Mesothelial cell of epicardium (in vitro differentiated cells): ENCODE results near the gene SLC66A1. TPM values are rescaled to one million over a fixed set of nuclear protein-coding genes. Genes with fewer than 3 reads are reported as not detected.
A peak's percentile ranks its signal among the peaks of the same experiment; 100 is the strongest.

Experiments
- DNase-seq, 2 experiments: peaks; one replicate each; pipeline ENCODE4 v3.0.0; 2021; ENCODE audit warnings: low spot score in 2 of 2; ENCODE audit not compliant: unreplicated experiment in 2 of 2
- H3K27ac Mint-ChIP-seq: 2 replicates; pipeline ENCODE4 v1.8.0; 2021; ENCODE audit warnings: mixed read lengths
- H3K27me3 Mint-ChIP-seq: 2 replicates; pipeline ENCODE4 v1.8.0; 2021; ENCODE audit warnings: low read depth, mixed read lengths
- H3K36me3 Mint-ChIP-seq: 2 replicates; pipeline ENCODE4 v1.8.0; 2021; ENCODE audit warnings: mixed read lengths
- H3K4me1 Mint-ChIP-seq: 2 replicates; pipeline ENCODE4 v1.8.0; 2021; ENCODE audit warnings: mixed read lengths
- H3K4me3 Mint-ChIP-seq: 2 replicates; pipeline ENCODE4 v1.8.0; 2021; ENCODE audit warnings: mild to moderate bottlenecking, moderate library complexity, mixed read lengths
- H3K9me3 Mint-ChIP-seq: 2 replicates; pipeline ENCODE4 v1.8.0; 2021; ENCODE audit warnings: mixed read lengths
- total RNA-seq: library from RNA; stranded (reverse); gene quantifications from 3 replicates; pipeline ENCODE4 v1.2.1, GENCODE V29; 2021
- TF ChIP-seq, protein P1 (sequence below): fragments of 200-600 bp; sonication (generic); IDR thresholded peaks from one replicate; pipeline ENCODE4 v1.5.0; 2021; ENCODE audit warnings: antibody characterized with exemption; ENCODE audit not compliant: unreplicated experiment

Gene SLC66A1
- total RNA-seq, 1 donor from 2014 or later = 20.9 TPM

DNA sequence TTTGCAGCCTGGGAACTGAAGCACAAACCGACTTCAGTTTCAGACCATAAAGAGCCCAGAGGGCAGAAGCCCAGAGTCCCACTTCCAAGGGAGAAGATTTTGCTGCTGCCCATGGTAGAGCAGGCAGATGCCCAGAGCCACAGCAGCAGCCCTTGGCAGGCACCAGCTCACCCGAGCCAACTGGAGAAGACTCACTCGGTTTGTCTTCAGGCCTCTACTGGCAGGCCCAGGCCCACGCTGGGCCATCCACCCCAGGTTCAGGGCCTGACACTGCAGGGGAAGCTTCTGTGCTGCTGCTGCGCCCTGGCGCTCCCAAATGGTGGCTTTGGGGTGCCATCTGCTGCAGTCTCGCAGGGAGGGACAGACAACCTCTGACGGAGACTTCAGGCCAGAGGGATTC, 33.3 kb downstream of the SLC66A1 start:
- Mint-ChIP-seq H3K27ac (no peak overlapping the region), H3K4me1 (peaks cover 5% of the 10 kb centered on the region), H3K9me3 (no peaks in the 10 kb centered on the region), H3K27me3 (no peaks in the 10 kb centered on the region), H3K36me3 (peaks cover 12% of the 10 kb centered on the region), H3K4me3 (no peak overlapping the region)
- DNase-seq = no peak
- TF ChIP-seq, protein P1, sequence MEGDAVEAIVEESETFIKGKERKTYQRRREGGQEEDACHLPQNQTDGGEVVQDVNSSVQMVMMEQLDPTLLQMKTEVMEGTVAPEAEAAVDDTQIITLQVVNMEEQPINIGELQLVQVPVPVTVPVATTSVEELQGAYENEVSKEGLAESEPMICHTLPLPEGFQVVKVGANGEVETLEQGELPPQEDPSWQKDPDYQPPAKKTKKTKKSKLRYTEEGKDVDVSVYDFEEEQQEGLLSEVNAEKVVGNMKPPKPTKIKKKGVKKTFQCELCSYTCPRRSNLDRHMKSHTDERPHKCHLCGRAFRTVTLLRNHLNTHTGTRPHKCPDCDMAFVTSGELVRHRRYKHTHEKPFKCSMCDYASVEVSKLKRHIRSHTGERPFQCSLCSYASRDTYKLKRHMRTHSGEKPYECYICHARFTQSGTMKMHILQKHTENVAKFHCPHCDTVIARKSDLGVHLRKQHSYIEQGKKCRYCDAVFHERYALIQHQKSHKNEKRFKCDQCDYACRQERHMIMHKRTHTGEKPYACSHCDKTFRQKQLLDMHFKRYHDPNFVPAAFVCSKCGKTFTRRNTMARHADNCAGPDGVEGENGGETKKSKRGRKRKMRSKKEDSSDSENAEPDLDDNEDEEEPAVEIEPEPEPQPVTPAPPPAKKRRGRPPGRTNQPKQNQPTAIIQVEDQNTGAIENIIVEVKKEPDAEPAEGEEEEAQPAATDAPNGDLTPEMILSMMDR = no peak

DNA sequence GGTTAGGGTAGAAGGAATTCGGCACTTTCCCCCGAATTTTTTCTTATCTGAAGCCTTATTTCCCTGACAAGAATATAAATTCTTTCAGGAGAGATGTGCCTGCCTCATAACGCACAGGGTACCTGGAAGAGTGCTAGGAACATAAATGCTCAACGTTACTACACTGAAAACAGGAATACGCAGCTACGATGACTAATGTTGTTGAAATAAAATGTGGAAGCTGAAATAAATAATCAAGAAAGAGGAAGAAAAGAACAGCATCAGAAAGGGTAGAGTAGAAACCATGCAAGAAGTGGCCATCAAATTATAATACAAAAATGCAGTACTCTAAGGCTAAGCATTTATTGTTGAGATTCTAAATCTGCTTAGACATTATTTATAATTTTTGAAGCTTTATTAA, 33.9 kb downstream of the SLC66A1 start:
- Mint-ChIP-seq H3K36me3 (peaks cover 12% of the 10 kb centered on the region), H3K27me3 (no peaks in the 10 kb centered on the region), H3K4me1 (peaks cover 5% of the 10 kb centered on the region), H3K9me3 (no peaks in the 10 kb centered on the region), H3K27ac (no peak overlapping the region), H3K4me3 (no peak overlapping the region)
- TF ChIP-seq, protein P1 = no peak
- no peak for DNase-seq

DNA sequence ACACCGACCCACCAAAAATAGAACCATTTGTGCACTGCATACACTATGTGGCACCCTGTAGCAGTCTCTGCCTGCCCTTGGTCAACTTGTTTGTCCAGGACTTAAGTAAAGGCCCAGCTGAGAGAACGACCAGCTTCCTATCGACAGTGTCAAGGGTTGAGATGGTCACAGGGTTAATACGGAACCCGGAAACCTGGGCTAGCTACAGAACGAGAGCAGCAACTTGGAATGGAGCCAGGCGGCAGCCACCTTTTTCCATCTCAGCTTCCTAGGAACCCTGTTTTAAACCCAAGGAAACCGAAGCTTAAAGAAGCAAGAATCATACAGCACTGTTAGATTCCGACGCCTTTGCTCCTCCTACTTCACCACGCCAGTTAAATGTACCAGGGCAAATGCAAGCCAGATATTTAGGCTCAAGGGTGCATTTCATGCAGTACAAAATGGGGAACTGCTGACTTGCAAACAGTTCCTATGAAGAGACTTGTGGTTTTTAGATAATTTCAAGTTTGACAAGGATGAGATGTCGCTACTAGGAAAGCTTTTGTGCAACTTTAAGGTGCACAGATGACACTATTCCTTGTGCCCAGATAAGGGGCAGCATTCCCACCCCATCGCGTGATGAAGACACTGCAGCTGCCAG, 35.5 kb downstream of the SLC66A1 start:
- Mint-ChIP-seq H3K4me1 (peaks cover 5% of the 10 kb centered on the region), H3K4me3 (no peak overlapping the region), H3K36me3 (peaks cover 17% of the 10 kb centered on the region), H3K9me3 (no peaks in the 10 kb centered on the region), H3K27ac (no peak overlapping the region), H3K27me3 (no peaks in the 10 kb centered on the region)
- TF ChIP-seq, protein P1 = no peak
- DNase-seq = no peak

DNA sequence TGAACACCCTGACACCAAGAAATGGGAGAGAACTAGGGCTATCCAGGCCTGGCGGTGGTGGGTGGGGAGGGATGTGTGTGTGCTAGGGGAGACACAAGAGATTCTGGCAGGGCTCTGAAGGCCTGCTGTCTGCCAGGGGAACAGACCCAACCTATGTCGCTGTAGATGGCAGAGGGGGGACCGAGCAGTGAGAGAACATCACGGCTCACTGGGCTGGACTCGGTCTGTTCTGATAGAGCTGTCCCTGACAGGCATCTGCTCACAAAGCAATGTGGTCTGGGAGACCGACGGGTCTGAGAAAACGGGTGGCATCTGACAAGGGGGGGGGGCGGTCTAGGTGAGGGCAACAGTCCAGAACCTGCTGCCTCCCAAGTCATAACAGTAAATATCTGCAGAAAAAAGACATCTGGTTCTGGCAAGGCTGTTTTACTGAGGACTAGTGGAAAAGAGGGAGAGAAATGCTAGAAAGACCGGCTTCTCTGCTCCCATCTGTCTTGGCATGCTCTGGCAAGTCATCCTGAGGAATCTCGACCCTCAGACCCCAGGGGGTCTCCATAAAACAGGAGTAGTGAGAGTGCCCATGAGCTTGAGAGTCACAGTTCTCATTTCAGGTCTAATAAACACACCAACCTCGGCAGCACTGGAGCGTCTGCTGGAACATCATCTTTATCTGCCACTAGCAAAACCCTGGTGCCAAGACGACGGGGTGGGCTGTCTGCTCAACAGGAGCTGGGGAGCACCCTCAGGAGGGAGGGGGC, 36.5 kb downstream of the SLC66A1 start:
- Mint-ChIP-seq H3K4me3 (no peak overlapping the region), H3K27ac (peak overlapping the region; percentile 34), H3K9me3 (no peaks in the 10 kb centered on the region), H3K36me3 (peaks cover 18% of the 10 kb centered on the region), H3K4me1 (peaks cover 5% of the 10 kb centered on the region), H3K27me3 (no peaks in the 10 kb centered on the region)
- TF ChIP-seq, protein P1 = no peak
- DNase-seq = no peak

DNA sequence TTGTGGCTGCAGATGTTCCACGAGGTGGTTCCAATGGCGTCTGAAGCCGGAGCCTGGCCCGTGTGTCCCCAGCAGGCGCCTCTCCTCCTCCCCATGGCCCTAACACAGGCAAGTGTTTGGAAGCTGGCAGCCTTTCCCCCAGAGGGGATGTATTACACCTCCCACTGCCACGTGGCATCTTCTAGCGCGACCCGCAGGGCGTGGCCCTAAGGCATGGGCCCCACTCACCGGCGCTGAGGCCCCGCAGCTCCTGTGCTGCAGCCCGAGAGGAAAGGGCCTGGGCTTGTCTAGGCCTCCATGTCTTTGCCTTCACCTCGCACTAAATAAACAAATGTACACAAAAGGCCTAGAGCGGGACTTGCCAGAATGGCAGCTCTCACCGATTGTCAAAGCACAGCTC, 37.9 kb downstream of the SLC66A1 start:
- TF ChIP-seq, protein P1 = no peak
- no peak overlapping the region for H3K4me3 Mint-ChIP-seq
- no peaks in the 10 kb centered on the region for H3K9me3 Mint-ChIP-seq
- H3K36me3 Mint-ChIP-seq = peaks cover 25% of the 10 kb centered on the region
- peaks cover 5% of the 10 kb centered on the region for H3K4me1 Mint-ChIP-seq
- no peaks in the 10 kb centered on the region for H3K27me3 Mint-ChIP-seq
- H3K27ac Mint-ChIP-seq = peak overlapping the region; percentile 48
- DNase-seq = no peak
